Left lung (tissue), 10 donors: ENCODE data around the gene NMRAL1. TPM values are rescaled to one million over a fixed set of nuclear protein-coding genes. Genes with fewer than 3 reads are reported as not detected.

Experiments used
- ATAC-seq: fragments of 200-7000 bp; cut with Tn5 transposase; one replicate; pipeline ENCODE4 v1.9.1; 2020; ENCODE audit warnings: moderate library complexity
- DNase-seq, 4 donors: peaks; one replicate each; pipeline ENCODE4 v3.0.0-alpha.2; 2013 to 2020
- H3K27ac ChIP-seq, 2 donors: fragments of 200-600 bp; sonication (generic) in 1 of 2; one replicate each; pipeline versions ENCODE4 v1.5.0 to v1.8.0; 2020 to 2021
- H3K27me3 ChIP-seq, 2 donors: fragments of 200-600 bp; sonication (generic) in 1 of 2; one replicate each; pipeline versions ENCODE4 v1.5.0 to v1.8.0; 2020 to 2021
- H3K36me3 ChIP-seq, 2 donors: fragments of 200-600 bp; sonication (generic) in 1 of 2; one replicate each; pipeline versions ENCODE4 v1.5.0 to v1.8.0; 2020 to 2021
- H3K4me1 ChIP-seq, 2 donors: fragments of 200-600 bp; one replicate each; pipeline ENCODE4 v1.8.0; 2021
- H3K4me3 ChIP-seq, 2 donors: fragments of 200-600 bp; sonication (generic) in 1 of 2; one replicate each; pipeline versions ENCODE4 v1.5.0 to v1.8.0; 2020 to 2021; ENCODE audit warnings: mild to moderate bottlenecking in 1 of 2
- H3K9me3 ChIP-seq, 2 donors: fragments of 200-600 bp; sonication (generic) in 1 of 2; one replicate each; pipeline versions ENCODE4 v1.5.0 to v1.8.0; 2020 to 2021
- CTCF ChIP-seq, 2 donors: fragments of 200-600 bp; sonication (generic) in 1 of 2; IDR thresholded peaks; one replicate each; pipeline versions ENCODE4 v1.5.0 to v1.8.0; 2021; ENCODE audit warnings: antibody characterized with exemption in 2 of 2
- intact Hi-C, 2 donors: fragments of 100-400 bp; cut with DNase I; formaldehyde crosslinking; loops; one replicate each; pipeline versions ENCODE4 v1.11.2 to v1.14.2; 2022
- polyA plus RNA-seq, 6 donors: library from polyadenylated mRNA; unstranded; fragments of 120-200 nt; gene quantifications; one replicate each; pipeline ENCODE4 v1.2.1, GENCODE V29; 2013; ENCODE audit not compliant: insufficient read length in 6 of 6
- total RNA-seq, 2 donors: library from RNA; stranded (reverse); fragmentation: NEBNext Ultra II Directional; extraction: Animal tissue kit (Norgen Biotek cat#: 25700); gene quantifications; one replicate each; pipeline ENCODE4 v1.2.1, GENCODE V29; 2021
- donor health status: DM: no; HTN: yes; CAD: no.
- donor health status: DM: no; HTN: no; CAD: no.

Gene NMRAL1
- total and polyA plus RNA-seq, 8 donors = 31.4 to 50.0 (median 38.9) TPM

GRCh38 chr16:4420505-4421105 lies 53.8 kb downstream of the NMRAL1 start:
- ATAC-seq (no peak), DNase-seq (no peak)
- no peak overlapping the region for H3K4me3 ChIP-seq
- no peaks in the 10 kb centered on the region for H3K9me3 ChIP-seq
- TF ChIP-seq CTCF (IDR thresholded peaks at IDR 0.05) = no peak
- H3K27me3 ChIP-seq = no peaks in the 10 kb centered on the region
- peaks cover 8 to 16% of the 10 kb centered on the region in 2 donors for H3K4me1 ChIP-seq
- intact Hi-C loops = no loop called here
- no peaks in the 10 kb centered on the region for H3K36me3 ChIP-seq
- no peak overlapping the region for H3K27ac ChIP-seq

- no peaks in the 10 kb centered on the region for H3K27me3 ChIP-seq
- no peaks in the 10 kb centered on the region for H3K36me3 ChIP-seq
- no peak for TF ChIP-seq CTCF (IDR thresholded peaks at IDR 0.05)
- ATAC-seq (no peak), DNase-seq (no peak)
- H3K4me3 ChIP-seq = no peak overlapping the region
- intact Hi-C loops = no loop called here
- no peak overlapping the region for H3K27ac ChIP-seq
- peaks cover 7 to 22% of the 10 kb centered on the region in 2 donors for H3K4me1 ChIP-seq
- H3K9me3 ChIP-seq = no peaks in the 10 kb centered on the region
These were observed 54.9 kb downstream of the NMRAL1 start for GRCh38 chr16:4419402-4419959.

GRCh38 chr16:4416200-4417032 lies 58.0 kb downstream of the NMRAL1 start, which contains the start of gene CORO7:
Gene CORO7, minus strand, starts transcription at chr16:4416596. Its CDS starts 78 bp downstream, at chr16:4416518.
- ATAC-seq (peak; percentile 97), DNase-seq (peak; percentile 85 to 99 (median 96))
- Histone ChIP-seq H3K36me3 (peaks cover 0 to 19% of the 10 kb centered on the region in 2 donors), H3K27ac (peak within 1 kb of the TSS; percentile 83 to 97), H3K9me3 (no peaks in the 10 kb centered on the region), H3K27me3 (no peaks in the 10 kb centered on the region), H3K4me1 (peaks cover 8 to 45% of the 10 kb centered on the region in 2 donors), H3K4me3 (peak within 1 kb of the TSS; percentile 71 to 99)
- TF ChIP-seq CTCF (IDR thresholded peaks at IDR 0.05) = peak in 1 of 2 donors; percentile 40
- intact Hi-C loops = no loop called here

DNA sequence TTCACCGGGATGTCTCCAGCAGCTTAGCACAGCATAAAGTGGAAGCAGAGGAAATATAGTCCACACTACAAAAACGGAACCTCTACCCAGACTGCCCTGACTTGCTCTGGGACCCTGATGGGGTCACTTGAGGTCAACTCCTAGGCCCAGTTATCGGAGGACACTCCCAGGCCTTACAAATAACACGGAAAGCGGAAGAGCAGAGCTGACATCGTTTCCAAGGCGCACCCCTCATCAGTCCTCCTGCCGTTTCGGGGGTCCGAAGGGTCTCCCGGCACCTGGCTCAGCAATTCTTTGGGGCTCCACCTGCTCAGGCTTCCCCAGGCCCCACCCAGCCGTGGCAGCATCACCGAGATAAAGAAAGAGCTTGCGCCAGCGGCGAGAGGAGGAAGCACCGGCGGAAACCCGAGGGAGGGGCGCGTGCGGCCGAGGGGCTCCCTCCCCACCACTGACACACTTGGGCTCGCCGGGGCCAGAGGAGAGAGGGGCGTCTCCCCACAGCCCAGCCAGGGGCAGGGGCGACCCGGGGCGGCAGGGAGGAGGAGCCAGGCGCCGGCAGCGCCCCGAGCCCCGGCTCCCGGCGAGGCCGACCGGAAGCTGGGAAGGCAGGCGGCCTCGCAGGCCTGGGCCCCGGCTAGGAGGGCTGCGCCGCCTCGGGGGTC lies 58.8 kb downstream of the NMRAL1 start:
- peak in 3 of 4 donors; percentile 37 to 91 (median 66) for DNase-seq
- intact Hi-C loops = no loop called here
- peaks cover 14 to 52% of the 10 kb centered on the region in 2 donors for H3K4me1 ChIP-seq
- peak; percentile 33 for ATAC-seq
- peak overlapping the region; percentile 83 to 97 for H3K27ac ChIP-seq
- peaks cover 0 to 27% of the 10 kb centered on the region in 2 donors for H3K36me3 ChIP-seq
- H3K27me3 ChIP-seq = no peaks in the 10 kb centered on the region
- no peaks in the 10 kb centered on the region for H3K9me3 ChIP-seq
- no peak for TF ChIP-seq CTCF (IDR thresholded peaks at IDR 0.05)
- H3K4me3 ChIP-seq = peak overlapping the region; percentile 71 to 99
